GM21529 (cell line): Measurements from ENCODE around the gene LUM.
A peak's percentile ranks its signal among the peaks of the same experiment; 100 is the strongest.
"Not testable (repeated sequence)": the region's sequence is repeated elsewhere in the genome, so short reads cannot be mapped to it uniquely, and the experiment has no call there.

ENCODE experiments used
- ATAC-seq: cut with Tn5 transposase; IDR thresholded peaks from one replicate; pipeline ENCODE4 v1.9.1; 2021; ENCODE audit not compliant: unreplicated experiment

Gene LUM

DNA sequence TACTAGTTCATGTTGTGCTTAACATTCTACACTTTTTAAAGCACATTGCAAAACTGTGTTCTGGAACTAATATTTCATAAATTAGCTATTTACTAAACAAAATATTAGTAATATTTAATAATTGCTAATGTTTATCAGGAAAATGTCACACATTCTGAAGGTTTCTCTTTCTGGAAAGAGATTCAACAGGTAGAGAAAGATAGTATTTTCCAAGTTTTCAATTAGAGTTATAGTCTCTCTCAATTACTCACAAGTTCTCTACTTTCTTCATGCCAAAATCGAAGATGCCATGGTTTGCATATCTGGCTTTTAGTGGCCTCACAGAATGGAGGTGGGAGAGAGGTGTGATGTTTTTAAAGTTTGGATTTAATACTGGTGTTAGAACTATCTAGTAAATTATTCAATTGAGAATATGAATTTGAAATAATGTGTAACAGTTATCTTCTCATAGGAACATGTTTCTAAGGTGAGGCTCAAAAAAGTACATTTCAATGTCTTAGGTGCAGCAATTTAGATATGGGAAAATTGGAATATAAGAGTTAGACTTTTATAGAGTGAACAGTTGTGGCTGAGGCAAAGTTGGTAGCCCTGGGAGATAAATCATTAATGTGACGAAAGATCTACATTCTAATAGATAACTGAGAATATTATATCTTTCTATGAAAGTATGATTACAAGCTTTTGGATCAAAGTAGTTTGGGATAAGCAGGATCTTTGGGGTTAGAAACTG, 1.5 kb downstream of the LUM start:
- no peak for ATAC-seq

DNA sequence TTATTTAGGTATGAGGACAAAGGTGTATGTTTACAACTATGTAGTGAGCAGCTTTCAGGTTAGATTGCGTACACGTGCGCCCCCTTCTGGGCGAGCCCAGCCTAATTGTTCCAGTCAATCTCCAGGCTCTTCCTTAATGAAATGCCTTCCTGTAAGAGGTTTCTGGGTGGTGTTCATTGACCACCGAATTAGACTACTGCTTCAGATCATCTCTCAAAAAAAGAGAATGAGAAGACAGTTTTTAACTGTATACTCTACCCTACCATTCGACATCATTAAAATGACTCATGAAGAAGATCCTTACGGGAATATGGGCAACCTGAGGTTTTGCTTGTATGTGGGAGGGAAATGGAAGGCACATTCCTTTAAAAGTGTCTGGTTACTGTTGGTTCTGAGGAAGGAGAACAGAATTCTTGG, 2.1 kb downstream of the LUM start:
- peak; percentile 84 for ATAC-seq

DNA sequence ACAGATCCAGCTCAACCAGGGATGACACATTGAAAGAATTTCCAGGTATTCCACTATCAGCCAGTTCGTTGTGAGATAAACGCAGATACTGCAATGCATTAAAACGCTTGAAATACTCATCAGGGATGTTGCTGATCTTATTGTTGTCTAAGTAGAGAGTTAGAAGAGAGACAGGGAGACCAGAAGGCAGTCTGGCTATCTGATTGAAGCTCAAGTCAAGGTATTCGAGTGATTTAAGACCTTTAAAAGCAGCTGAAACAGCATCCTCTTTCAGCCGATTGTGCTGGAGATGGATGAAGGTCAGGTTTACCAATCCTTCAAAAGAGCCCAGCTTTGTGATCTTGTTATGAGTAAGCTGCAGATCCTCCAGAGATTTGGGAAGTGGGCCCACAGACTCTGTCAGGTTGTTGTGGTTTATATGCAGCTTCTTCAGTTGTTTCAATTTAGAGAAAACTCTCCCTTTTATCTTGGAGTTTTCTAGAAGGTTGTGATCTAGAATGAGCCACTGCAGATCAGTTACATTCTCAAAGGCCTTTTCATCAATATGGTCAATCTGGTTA, 3.0 kb downstream of the LUM start:
- no peak for ATAC-seq

DNA sequence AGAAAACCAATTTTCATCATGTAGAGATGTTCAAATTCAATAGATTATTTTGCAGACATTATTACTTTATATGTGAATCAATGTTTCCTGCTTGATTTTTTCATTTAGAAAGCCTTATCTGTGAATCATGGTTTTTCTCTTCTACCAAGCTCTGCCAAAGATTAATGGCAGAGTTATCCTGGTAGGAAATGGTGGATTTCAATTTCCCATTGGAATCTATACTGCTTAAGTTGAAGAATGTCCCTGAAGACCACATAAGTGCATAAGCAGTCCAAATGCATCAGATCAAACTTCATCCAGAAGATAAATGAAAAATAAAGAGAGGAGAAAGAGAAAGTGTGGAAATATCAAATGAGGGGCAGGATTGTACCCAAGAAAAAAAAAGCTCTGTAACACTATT, 5.0 kb downstream of the LUM start:
- no peak for ATAC-seq

DNA sequence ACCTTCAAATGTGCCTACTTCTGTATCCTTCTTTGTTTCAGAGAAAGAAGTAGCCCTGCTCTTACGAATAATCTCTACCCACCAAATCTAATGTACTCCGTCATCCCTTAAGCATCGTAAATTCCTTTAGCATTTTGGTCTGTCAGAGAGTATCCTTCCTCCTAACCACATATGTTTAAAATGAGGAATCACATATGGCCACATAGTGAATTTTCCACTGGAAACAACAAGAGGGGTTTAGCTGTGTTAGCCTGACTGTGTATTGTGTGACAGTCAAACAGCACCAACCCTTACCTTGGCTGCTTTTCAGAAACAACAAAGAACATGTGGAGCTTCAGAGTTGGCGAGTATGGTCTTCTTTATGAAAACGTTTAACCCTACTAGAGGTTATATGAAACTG, 5.5 kb downstream of the LUM start:
- no peak for ATAC-seq

DNA sequence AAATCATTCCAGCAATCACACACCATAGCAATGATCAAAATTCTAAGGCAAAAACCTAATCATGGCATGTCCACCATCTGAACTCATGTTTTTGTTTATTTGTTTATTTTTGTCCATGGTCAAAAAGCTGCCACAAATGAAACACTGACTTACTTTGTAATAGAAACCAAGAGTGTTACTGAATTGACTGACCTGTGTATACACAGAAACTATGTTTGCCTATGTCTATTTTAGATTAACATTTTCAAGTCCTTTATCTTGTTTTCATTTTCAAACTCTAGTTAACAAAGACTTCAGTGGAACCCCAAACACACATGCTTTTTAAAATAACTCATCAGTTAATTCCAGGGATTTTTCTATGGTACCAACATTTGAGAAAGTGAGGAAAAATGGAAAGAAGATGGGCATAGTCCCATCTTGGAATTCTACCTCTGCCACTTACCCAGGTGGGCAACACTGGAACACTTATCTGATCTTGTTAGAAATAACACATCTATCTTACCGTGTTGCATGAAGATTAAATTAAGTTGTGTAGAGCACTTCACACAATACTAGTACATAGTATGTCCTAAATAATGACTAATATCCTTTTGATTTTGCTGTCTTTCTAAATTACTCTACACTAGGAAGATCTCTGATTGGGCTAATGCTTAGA, 6.4 kb downstream of the LUM start:
- peak; percentile 68 for ATAC-seq

- no peak for ATAC-seq
Observed at GRCh38 chr12:91103624-91104023, 7.7 kb downstream of the LUM start.

- ATAC-seq: no peak
Observed at GRCh38 chr12:91103101-91103500, 8.2 kb downstream of the LUM start.

GRCh38 chr12:91100906-91101305, 10.4 kb downstream of the LUM start:
- no peak for ATAC-seq

DNA sequence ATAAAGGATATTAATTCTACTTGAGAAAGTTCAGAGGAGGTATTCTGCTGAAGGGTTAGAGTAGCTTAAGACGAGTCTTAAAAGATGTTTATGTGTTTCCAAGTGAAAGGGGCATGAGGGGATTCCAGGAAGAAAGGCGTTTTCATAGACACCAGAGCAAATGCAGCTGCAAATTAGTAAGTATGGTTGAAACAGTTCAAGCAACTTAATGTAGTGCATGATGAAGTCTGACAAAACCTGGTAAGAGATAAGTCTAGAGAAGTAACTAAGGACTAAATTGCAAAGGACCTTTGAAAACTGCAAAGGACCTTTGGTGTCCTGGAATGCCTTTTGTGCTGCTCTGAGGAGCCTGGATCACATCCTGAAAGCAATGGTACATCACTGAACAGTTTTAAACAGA, 11.5 kb downstream of the LUM start:
- ATAC-seq: no peak

- ATAC-seq: no peak
Observed at GRCh38 chr12:91099341-91099740, 12.0 kb downstream of the LUM start.

GRCh38 chr12:91098941-91099340, 12.4 kb downstream of the LUM start:
- no peak for ATAC-seq

DNA sequence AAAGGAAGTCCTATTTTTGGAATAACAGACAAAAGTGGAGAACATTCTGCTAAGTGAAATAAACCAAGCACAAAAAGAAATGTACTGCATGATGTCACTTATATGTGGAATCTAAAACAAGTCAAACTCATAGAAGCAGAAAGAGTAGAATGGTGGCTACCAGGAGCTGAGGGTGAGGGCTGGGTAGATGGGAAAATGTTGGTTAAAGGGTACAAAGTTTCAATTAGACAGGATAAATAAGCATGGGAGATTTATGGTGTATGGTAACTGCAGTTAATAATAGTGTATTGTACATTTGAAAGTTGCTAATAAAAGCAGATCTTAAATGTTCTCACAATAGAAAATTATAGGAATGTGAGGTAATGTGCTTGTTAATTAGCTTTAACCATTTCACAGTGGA, 12.8 kb downstream of the LUM start:
- ATAC-seq: no peak

GRCh38 chr12:91094957-91095356, 16.3 kb downstream of the LUM start:
- ATAC-seq: no peak

DNA sequence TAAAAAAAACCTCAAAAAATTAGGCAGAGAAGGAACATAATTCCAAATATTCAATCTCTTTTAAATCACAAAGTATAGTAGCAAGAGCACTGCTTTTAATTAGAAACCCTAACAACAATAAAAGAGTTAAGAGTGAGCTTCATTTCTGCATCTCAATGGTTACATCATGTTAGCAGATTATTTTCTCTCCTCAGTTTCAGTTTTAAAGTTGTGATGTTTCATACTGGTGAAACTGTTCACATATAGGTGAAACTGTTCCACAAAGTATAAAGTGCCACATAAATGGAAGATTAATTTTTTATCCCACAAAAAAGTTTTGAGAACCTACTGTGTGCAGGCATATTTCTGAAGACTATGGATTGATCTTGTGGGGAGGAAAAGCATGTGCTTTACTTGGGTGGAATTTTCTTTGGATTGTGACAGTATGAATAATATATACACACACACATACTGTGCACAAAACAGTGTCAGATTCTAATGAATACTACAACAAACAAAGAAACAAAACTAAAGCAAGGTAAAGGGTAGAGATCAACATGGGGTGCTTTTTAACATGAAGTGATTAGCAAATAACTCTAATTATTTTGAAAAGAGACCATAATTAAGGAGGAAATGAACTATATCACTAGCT, 17.1 kb downstream of the LUM start:
- no peak for ATAC-seq

DNA sequence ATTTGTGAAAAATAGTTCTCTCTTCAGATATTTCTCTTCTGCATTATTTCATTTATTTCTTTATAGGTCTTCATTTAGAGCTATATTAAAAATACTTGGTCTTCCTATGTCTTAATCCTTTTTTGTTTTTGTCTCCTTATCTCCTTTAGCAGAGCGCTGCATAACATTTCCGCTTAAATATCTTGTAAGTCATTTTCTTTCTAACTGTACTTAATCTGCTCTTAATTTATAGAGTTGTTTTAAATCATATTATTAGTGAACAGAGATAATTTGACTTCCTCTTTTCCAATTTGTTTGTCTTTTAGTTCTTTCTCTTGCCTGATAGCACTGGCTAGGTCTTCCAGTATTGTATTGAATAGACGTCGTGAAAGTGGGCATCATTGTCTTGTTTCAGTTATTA, 18.0 kb downstream of the LUM start:
- no peak for ATAC-seq

DNA sequence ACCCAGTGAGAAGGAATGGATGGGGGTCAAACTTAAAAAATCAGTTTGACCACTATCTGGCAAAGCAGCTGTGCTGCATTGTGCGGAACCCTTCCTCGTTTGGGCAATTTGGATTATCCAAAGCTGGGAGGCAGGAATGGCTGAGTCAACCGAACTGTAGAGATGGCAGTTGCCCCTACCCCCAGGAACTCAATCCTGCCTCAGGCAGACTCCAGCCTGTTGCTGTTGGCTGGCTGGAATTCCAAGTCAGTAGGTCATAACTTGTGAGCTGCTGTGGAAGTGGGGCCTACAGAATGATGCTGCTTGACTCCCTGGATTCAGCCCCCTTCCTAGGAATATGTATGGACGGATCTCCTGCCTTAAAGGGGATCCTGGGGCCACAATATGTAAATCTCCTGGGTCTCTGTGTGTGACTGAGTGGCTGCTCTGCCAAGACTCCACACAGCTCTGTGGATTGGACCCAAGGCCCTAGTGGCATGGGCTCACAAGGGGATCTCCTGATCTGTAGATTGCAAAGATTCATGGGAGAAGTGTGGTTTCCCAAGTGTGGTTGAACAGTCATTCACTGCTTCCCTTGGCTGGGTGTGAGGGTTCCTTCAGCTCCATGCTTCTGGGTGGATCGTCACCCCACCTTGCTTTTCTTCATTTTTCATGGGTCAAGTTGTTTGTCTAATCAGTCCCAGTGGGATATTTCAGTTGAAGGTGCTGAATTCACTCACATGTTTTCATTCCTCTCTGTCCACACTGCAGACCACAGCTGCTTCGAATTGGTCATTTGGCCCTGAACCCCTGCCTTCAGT, 19.2 kb downstream of the LUM start:
- no peak for ATAC-seq

- ATAC-seq: not testable (repeated sequence)
Observed at GRCh38 chr12:91089953-91090352, 21.3 kb downstream of the LUM start.

- no peak for ATAC-seq
Observed at GRCh38 chr12:91080041-91080440, 31.3 kb downstream of the LUM start.

DNA sequence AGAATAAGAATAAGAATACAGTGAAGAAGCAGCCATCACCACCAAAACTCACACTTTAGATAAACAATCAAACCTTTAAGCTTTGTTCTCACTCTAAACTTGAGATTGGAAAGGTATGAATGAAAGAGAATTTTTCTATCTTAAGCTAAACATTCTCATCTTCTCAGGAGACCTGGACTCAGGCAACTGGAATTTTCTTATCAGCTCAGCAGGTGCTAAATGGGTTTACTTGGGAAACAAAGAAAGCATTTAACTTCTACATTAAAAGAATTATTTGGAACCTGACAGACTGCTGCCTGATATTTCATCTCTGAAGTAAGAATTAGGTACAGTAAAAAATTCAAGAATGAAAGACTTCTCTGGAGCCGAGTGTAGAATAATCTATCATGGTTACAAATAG, 32.8 kb downstream of the LUM start:
- no peak for ATAC-seq

- ATAC-seq: no peak
Observed at GRCh38 chr12:91077228-91077954, 33.9 kb downstream of the LUM start.
